Mucosa of descending colon (tissue), 3 donors: ENCODE results near the gene KCNC2. TPM values are rescaled to one million over a fixed set of nuclear protein-coding genes. Genes with fewer than 3 reads are reported as not detected.
"Not testable (repeated sequence)": the region's sequence is repeated elsewhere in the genome, so short reads cannot be mapped to it uniquely, and the experiment has no call there.

Experiments used
- ATAC-seq: fragments of 200-7000 bp; cut with Tn5 transposase; one replicate; pipeline ENCODE4 v1.9.1; 2020; ENCODE audit warnings: mild to moderate bottlenecking, moderate library complexity
- DNase-seq, 3 donors: peaks; one replicate each; pipeline ENCODE4 v3.0.0-alpha.2; 2020
- H3K36me3 ChIP-seq: fragments of 200-600 bp; one replicate; pipeline ENCODE4 v1.8.0; 2021; ENCODE audit warnings: low read depth, mild to moderate bottlenecking
- H3K4me1 ChIP-seq: fragments of 200-600 bp; one replicate; pipeline ENCODE4 v1.8.0; 2021; ENCODE audit warnings: low read depth, mild to moderate bottlenecking
- H3K4me3 ChIP-seq: fragments of 200-600 bp; one replicate; pipeline ENCODE4 v1.8.0; 2021; ENCODE audit warnings: mild to moderate bottlenecking
- H3K9me3 ChIP-seq: fragments of 200-600 bp; one replicate; pipeline ENCODE4 v1.8.0; 2021; ENCODE audit warnings: mild to moderate bottlenecking
- intact Hi-C, 2 donors: fragments of 100-400 bp; cut with DNase I in 1 of 2; cut with micrococcal nuclease in 1 of 2; formaldehyde crosslinking; loops; one replicate each; pipeline versions ENCODE4 v1.11.0 to v1.11.1; 2022; cut with DNase I, micrococcal nuclease
- total RNA-seq, 3 donors: library from RNA; stranded (reverse); fragmentation: NEBNext Ultra II Directional in 2 of 3; extraction: Animal tissue kit (Norgen Biotek cat#: 25700) in 2 of 3; gene quantifications; one replicate each; pipeline versions ENCODE4 v1.2.1 to v1.2.4, GENCODE V29; 2021 to 2023
- TF ChIP-seq, protein P1 (sequence below): fragments of 200-600 bp; IDR thresholded peaks from one replicate; pipeline ENCODE4 v1.8.0; 2022; ENCODE audit warnings: antibody characterized with exemption, mild to moderate bottlenecking
- donor health status: DM: no; HTN: no; CAD: no; lungs with moderate emphysema.
- donor health status: DM: no; HTN: no; CAD: no.
- donor health status: DM: no; HTN: yes; CAD: no.

The KCNC2 gene
- total RNA-seq, 3 donors from 2014 or later = 0.44 TPM; not detected in 2

DNA sequence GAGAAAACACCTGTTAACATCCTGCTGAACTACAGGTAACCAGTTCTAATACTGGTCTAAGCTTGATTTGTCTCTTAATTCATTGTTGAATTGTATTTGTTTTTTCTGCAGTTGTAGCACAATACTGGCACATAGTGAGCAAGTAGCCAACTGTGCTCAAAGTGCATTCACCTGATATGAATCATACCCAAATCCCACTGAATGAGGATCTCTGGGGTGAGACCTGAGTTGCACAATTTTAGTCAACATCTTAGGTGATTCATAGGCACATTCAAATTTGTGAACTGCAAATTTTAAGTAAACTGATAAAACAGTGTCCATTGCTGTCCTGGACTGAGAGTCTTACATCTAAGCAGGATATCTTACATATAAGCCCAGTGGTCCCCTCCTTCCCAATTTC is 12.8 kb downstream of the KCNC2 start:
- Histone ChIP-seq H3K36me3 (no peaks in the 10 kb centered on the region), H3K4me1 (no peaks in the 10 kb centered on the region), H3K9me3 (no peaks in the 10 kb centered on the region), H3K4me3 (no peak overlapping the region)
- TF ChIP-seq, protein P1, sequence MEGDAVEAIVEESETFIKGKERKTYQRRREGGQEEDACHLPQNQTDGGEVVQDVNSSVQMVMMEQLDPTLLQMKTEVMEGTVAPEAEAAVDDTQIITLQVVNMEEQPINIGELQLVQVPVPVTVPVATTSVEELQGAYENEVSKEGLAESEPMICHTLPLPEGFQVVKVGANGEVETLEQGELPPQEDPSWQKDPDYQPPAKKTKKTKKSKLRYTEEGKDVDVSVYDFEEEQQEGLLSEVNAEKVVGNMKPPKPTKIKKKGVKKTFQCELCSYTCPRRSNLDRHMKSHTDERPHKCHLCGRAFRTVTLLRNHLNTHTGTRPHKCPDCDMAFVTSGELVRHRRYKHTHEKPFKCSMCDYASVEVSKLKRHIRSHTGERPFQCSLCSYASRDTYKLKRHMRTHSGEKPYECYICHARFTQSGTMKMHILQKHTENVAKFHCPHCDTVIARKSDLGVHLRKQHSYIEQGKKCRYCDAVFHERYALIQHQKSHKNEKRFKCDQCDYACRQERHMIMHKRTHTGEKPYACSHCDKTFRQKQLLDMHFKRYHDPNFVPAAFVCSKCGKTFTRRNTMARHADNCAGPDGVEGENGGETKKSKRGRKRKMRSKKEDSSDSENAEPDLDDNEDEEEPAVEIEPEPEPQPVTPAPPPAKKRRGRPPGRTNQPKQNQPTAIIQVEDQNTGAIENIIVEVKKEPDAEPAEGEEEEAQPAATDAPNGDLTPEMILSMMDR = no peak
- DNase-seq = no peak
- no peak for ATAC-seq
- intact Hi-C loops = no loop called here

GRCh38 chr12:75196408-75196807 is 13.2 kb downstream of the KCNC2 start:
- Histone ChIP-seq H3K4me3 (no peak overlapping the region), H3K36me3 (no peaks in the 10 kb centered on the region), H3K4me1 (no peaks in the 10 kb centered on the region), H3K9me3 (no peaks in the 10 kb centered on the region)
- no peak for DNase-seq
- TF ChIP-seq, protein P1 = no peak
- ATAC-seq = no peak
- intact Hi-C loops = no loop called here

GRCh38 chr12:75194250-75194649 is 15.4 kb downstream of the KCNC2 start:
- TF ChIP-seq, protein P1 = no peak
- intact Hi-C loops = no loop called here
- Histone ChIP-seq H3K4me3 (no peak overlapping the region), H3K9me3 (no peaks in the 10 kb centered on the region), H3K4me1 (no peaks in the 10 kb centered on the region), H3K36me3 (no peaks in the 10 kb centered on the region)
- ATAC-seq (no peak), DNase-seq (no peak)

DNA sequence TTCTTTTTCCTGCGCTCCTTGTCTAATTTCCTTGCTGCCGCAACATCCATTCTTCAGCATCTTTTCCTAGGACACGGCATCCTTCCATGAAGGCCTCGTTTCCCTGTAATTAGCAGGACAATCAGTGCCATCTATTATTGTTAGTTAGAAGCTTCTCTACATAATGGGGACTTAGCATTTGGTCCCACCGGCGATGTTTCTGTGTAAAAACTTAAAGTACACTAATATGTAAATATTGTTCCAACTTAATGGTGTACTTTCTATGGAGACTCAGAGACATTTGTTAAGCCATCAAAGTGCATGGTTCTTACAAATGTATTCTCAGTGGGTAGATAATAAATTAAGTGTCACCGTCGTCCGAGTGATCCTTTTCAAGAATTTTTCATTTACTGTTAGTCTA is 17.4 kb downstream of the KCNC2 start:
- Histone ChIP-seq H3K36me3 (no peaks in the 10 kb centered on the region), H3K4me1 (no peaks in the 10 kb centered on the region), H3K9me3 (no peaks in the 10 kb centered on the region), H3K4me3 (no peak overlapping the region)
- TF ChIP-seq, protein P1 = no peak
- intact Hi-C loops = no loop called here
- no peak for DNase-seq
- no peak for ATAC-seq

DNA sequence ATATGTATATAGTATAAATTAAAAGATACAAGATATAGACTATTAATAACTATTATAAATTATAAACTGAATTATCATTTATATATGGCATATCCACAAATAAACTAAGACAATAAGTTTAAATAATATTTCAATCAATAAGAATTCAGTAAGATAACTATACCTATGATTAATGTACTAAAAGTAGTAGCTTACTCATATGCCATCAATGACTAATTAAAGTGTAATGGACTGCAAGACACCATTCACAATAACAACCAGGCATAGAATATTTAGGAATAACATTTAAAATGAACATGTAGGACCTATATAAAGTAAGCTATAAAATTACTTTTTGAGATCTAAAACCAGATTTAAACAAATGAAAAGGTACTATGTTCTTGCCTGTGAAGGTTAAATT is 18.8 kb downstream of the KCNC2 start:
- no peak for ATAC-seq
- Histone ChIP-seq H3K4me1 (no peaks in the 10 kb centered on the region), H3K36me3 (no peaks in the 10 kb centered on the region), H3K4me3 (no peak overlapping the region), H3K9me3 (no peaks in the 10 kb centered on the region)
- intact Hi-C loops = no loop called here
- TF ChIP-seq, protein P1 = no peak
- no peak for DNase-seq

- H3K4me1 ChIP-seq, H3K36me3 ChIP-seq, ATAC-seq, H3K4me3 ChIP-seq, DNase-seq, intact Hi-C loops, H3K9me3 ChIP-seq: not testable (repeated sequence)
These were observed 23.8 kb downstream of the KCNC2 start for GRCh38 chr12:75185881-75186280.
